Stimulated activated CD4-positive, alpha-beta T cell treated with anti-CD3 and anti-CD28 coated beads, Interleukin-2, amount 100 ng/mL, for 4 hours (primary cell): Measurements from ENCODE around the gene CKAP2L.
"Not testable (repeated sequence)": the region's sequence is repeated elsewhere in the genome, so short reads cannot be mapped to it uniquely, and the experiment has no call there.

ENCODE experiments used
- DNase-seq: peaks from one replicate; pipeline ENCODE4 v3.0.0-alpha.2; 2020; ENCODE audit warnings: low read depth

CKAP2L gene

DNA sequence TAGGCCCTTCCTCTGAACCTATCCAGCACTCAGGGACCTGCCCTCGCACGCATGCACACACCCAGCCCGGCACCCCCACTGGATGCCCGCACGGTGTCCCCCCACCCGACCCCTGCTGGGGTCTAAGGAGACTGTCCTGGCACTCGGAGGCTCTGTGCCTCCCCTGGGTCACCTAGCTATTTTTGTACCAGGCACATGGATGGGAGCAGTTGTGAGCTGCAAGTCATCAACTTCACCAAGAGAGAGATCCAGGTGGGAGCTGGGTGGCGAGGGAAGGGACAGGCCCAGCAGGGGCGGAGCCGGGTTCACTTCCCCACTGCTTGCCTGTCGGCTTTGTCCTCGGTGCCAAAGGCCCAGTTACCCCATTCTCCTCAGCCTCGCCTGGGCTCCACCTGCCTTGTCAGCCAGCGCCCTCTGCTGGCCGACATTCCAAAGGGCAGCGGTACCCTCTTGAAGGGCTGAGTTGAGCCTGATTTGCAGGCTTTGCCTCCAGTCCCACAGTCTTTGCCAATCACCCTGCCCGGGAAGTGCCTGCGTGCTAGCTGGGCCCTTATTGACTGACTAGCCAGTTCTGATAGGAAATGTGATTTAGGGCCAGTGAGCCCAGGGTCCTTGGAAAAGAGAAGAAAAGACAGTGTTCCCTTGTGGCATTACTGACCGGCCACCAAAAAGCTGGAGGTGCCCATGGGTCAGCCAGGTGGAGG, 37.8 kb downstream of the CKAP2L start:
- peak; percentile 80 for DNase-seq

DNA sequence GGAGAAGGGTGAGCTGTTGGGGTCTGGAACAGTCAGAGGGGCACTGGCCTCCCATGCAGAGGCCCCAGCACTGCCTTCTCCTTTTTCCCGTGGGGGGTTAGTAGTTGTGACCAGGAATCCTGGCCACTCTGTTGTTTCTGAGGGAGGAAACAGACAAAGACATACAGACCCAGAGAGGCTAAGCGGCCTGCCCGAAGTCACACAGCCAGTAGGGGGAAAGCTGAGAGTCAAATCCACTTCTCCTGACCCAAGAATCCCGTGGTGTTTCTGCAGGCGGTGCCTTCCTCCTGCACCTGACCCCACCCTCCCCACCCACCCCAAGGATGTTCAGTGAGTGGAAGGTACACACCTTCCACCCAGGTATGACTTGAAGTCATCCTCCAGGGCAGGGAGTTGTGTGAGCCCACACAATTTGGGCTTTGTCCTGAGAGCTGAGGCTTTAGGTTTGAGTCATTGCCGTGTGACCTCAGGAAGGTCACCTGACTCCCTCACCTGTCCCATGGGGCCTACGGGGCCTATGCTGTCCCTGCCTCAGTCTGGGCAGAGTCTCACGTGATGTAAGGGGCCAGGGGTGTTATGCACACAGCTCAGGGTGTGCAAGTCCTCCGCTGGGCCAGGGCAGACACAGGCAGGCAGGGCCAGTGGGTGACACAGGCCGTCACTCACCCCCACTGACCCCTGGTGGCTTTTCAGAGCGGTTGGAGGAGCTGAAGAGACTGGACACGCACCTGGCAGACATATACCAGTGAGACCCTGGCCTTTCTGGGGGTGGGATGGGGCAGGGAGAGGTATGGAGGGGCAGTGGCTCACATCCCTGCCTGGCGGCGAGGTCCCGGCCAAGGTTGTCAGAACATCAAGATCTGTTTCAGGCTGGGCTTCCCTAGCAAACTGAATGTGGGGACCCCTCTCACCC, 38.6 kb downstream of the CKAP2L start:
- DNase-seq, result no peak

DNA sequence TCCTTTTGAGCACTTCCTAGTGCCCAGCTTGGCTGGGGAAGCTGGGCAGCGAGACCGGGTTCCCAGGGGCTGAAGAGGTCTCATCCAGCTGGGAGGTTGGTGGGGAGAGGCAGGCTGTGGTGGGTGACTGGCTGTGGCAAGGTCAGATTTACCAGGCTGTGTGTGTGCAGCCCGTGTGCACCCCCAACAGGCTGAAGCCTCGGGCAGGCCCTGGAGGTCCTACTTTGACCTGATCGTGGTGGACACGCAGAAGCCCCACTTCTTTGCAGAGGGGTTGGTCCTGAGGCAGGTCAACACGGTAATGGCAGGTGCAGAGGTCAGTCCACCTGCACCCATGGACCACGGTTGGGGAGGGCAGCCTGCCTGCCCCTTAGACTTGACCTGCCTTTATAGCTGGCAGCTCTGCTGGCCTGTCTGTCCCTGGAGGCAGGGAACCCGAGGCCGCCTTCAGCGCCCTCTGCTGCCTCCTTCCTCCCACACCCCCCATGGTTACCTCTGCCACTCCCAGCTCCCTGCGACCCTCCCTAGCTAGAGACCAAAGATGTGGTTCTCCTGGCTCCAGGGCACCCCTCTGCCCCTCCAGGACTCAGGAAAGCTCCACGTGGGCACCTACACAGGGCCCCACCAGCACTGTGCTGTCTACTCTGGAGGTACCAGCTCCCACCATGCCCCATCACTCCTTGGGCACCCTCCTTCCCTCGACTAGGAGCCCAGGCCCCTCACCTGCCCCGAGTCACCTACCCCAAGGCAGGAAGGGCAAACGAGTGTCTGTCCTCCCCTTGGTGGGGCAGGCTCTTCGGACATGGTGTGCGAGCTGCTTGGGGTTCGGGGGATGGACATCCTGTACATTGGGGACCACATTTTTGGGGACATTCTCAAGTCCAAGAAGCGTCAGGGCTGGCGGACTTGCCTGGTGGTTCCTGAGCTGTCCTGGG, 39.6 kb downstream of the CKAP2L start:
- DNase-seq, result no peak

DNA sequence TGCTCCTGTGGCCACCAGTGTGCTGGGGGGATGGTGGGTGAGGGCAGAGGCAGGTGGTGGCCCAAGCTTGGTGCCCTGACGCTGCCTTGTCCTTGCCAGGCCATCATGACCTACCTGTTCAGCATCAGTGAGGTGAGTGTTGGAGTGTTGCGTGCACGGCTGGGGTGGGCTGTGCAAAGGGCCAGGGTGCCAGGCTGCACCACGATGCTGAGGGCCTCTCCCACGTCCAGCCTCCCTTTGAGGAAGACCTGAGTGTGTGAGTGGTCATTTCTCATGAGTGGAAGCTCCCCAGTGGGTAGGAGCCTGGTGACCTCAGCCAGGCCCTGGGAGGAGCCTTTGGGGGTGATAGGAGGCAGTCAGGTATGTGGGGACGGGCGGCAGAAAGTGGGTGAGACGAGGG, 40.4 kb downstream of the CKAP2L start:
- DNase-seq, result no peak

DNA sequence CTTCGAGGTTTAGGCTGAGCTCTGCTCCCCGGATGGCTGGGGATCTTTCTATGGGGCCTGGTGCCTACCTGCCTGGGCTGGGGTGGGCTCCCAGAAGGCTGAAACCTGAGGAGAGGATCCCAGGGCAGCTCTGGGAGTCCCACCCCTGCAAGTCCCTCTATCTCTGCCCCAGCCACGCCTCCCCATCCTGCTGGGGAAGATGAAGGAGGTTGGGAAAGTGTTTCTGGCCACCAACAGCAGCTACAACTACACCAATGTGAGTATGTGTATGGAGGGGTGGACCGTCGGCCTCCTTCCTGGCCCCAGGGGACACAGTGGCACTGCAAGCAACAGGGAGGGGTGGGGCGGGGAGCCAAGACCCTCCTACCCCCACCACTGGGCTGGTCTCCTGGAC, 40.9 kb downstream of the CKAP2L start:
- DNase-seq, result no peak

DNA sequence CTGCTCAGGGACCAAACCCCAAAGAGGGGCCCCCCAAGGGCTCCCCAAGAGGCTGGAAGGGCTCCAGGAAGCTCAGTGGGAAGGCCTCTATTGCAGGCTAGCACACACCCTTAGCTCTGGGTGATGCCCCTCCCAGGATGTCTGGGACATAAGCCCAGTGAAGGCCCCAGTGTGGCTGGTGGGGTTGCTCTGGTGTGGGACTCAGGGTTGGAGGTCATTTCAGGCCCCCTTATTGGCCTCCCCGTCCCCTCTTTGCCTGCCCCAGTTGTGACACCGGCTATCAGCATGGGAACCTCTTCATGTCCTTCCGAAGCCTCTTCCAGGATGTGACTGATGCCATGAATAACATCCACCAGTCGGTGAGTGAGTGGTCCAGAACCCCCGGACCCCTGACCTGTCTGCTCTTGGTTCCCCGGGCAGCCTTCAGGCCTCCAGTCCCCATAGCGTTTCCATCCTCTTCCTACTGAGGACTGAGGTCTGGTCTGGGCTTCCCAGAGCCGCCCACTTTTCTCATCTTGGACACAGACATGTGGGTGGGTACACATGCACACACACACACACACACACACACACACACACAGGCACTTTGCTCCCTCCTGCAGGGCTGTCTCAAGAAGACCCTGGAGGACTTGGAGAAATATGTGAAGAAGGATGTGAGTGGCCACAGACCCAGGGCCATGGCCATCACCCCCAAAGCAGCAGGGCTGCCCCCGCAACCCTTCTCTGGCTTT, 41.4 kb downstream of the CKAP2L start:
- no peak for DNase-seq

DNA sequence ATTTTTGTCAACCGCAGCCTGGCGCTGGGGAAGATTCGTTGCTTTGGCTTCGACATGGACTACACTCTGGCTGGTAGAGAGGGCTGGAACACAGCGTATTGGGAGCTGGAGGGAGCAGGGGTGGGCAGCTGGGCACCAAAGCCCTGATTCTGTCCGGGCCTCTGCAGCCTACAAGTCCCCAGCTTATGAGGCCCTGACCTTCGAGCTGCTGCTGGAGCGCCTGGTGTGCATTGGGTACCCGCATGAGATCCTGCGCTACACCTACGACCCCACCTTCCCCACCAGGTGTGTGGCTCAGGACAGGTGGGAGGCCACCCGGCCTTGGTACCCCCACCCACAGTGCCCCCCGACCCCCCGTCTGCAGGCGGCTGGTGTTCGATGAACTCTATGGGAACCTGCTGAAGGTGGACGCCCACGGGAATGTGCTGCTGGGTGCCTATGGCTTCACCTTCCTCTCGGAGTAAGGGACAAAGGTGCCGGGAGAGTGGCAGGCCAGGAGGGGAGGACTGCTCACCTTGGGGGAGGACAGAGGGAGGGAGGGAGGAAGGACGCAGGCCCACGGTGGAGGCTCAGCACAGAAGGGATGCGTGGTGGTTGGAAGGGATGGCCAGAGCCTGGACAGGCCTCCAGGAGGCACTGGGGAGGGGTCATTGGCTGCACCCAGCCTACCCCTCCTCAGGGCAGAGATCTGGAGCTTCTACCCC, 42.4 kb downstream of the CKAP2L start:
- no peak for DNase-seq

DNA sequence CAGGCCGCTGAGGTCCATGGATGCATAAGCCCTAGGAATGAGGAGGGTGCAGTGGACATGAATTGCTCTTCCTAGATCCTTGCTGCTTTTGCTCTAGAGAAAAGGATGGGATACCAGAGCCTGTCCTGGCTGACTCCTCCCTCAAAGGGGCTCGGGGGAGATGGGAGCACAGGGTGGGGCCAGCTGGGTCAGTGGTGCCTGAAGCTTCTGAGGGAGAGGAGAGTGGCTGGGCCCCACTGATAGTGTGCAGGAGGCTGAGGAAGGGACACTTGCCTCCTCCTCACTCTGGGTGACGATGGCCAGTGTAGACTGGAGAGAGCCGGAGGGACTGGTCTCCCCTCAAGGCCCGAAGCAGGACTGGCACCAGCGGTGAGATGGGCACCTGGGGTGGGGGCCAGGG, 43.6 kb downstream of the CKAP2L start, which contains the start of gene NT5DC4:
Gene NT5DC4 (plus strand): TSS at position 236 of the 400 bp plus-strand sequence. CDS start 60 bp downstream, at position 296.
- no peak for DNase-seq

DNA sequence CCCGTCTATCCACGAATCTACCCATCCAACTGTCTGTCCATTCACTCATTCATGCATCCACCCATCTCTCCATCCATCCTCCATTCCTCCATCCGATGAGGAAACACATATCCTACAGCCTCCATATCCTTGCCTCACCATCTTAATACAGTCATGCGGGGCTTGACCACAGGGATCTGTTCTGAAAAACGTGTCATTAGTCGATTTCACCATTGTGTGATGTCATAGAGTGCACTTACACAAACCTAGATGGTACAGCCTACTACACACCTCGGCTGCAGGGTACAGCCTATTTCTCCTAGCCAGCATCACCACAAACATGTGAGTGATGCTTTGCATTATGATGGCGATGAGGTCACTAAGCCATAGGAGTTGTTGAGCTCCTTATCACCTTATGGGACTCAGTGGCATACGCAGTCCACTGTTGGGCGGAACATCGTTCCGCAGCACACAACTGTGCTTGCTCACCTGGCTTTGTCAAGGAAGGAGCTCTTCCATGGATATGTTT, 45.5 kb downstream of the CKAP2L start:
- DNase-seq, result no peak

DNA sequence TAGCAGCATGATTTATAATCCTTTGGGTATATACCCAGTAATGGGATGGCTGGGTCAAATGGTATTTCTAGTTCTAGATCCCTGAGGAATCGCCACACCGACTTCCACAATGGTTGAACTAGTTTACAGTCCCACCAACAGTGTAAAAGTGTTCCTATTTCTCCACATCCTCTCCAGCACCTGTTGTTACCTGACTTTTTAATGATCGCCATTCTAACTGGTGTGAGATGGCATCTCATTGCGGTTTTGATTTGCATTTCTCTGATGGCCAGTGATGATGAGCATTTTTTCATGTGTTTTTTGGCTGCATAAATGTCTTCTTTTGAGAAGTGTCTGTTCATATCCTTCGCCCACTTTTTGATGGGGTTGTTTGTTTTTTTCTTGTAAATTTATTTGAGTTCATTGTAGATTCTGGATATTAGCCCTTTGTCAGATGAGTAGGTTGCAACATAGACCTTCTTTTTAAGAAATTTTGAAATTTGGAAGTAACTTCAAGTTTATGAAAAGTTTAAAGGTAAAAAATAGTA, 47.5 kb downstream of the CKAP2L start:
- DNase-seq, result not testable (repeated sequence)

DNA sequence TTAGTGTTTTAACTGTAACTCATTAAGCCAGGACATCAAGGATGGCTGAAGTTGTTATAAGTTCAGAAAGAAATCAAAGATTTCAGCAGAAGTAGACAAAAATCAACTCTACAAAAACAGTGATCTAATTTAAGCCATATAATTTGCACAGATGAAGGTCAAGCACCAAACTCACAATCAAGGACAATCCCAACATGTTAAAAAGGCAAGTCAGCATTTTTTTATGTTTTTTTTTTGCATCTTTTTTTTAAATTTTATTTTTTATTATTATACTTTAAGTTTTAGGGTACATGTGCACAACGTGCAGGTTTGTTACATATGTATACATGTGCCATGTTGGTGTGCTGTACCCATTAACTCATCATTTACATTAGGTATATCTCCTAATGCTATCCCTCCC, 48.3 kb downstream of the CKAP2L start:
- DNase-seq, result not testable (repeated sequence)

DNA sequence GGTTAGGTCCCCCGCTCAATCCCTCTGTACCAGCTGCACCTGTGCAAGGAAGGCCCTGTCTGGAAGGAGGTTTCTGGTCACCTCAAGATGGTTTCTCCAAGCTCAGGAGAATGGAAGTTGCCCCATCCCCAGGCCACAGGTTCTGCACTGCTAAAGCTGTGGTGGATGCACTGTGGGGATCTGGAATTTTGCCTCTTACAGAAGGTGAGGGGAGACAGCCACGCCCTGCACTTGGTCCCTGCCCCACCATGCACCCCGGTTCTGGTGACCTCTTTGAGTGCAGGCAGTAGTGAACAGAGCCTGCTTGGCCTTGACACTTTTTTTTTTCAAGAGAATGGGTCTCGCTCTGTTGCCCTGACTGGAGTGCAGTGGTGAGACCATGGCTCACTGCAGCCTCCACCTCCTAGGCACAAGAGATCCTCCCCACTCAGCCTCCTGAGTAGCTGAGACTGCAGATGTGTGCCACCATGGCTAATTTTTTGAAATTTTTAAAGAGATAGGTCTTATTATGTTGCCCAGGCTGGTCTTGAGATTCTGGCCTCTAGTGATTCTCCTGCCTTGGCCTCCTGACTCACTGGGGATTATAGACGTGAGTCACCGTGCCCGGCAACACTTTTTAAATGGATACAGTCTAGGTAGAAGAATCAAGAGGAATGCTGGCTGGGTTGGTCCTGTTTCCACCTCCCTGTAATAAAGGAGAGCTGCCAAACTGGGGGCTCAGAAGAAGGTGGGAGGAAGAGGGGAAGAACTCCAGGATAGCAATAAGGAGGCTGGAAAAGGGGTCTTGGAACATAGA, 49.4 kb downstream of the CKAP2L start:
- no peak for DNase-seq

DNA sequence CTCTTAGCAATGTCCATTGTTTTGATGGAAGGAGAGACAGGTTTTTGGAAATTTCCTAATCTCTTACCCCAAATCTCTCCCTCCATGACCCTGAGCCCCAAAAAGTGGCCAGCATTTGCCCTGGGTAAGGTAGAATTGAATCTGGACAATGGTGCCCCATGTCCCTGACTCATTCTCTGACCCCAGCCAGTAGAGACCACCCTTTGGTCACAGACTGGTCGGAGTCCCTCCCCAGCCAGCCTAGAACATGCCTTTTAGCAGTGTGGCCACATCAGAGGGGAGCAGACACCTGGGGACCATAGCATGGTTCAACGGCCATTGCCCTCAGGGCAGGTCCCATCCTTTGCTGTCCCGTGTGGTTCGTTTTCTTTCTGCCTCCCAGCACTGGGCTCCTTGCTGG, 50.1 kb downstream of the CKAP2L start:
- no peak for DNase-seq

DNA sequence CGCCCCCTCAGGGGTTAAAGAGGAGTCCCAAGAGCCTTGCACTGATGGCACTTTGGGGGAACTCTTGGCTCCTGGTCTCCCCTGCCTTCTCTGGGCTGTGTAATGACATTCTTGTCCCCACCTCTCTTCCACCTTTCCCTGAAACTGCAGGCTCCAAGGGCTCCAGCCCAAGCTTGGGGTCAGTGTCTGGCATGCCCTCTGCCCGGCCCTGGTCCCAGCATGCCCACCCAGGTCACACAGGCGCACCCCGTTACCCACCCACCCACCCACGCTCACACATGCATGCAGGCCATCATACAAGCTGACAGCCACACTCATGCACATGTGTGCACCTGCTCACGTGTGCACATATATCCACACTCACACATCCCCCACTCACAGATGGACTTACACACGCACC, 50.5 kb downstream of the CKAP2L start:
- DNase-seq, result no peak

DNA sequence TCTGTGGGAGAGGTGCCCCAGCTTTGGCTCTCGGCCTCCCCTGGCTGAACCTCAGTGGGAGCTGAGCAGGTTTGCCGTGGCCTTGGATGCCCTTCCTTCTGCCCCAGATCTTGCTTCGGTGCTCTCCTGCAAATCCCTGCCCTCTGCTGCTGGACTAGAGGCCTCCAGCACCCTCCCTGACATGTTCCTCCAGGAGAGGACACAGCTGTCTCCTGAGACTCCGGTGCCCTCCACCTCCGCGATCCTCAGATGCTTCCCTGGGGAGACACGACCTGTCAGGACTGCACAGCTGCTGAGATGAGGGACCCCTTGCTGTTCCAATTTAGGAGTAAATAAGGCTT, 50.9 kb downstream of the CKAP2L start:
- no peak for DNase-seq

DNA sequence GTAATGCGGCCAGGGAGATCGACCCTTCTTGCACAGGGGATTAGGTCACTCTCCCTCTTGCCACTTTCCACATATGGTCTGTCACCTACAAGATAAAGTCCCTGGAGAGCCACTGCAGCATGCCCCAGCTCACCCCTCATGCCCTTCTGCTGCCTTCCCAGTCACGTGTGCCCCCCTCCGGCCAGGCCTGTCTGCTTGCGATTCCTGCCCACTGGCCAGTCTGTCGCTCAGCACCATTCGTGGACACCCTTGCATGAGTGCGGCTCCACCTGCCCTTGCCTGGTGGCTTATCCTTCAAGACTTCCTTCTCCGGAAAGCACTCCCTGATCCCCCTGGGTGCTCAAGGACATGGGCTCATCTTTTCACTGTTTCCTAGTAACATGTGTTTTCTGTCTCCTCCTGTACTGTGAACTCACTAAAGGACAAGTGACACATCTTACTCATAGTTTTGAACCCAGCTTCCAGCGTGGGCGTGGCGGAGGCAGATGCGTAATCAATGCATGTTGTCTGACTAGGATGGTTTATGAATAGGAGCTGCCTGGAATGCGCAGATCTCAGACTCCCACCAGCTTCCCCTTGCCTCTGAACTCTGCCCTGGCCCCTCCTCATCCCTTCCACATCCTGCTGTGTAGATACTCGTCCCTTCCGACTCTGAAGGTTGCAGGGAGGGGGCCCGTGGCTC, 51.4 kb downstream of the CKAP2L start:
- peak; percentile 31 for DNase-seq

DNA sequence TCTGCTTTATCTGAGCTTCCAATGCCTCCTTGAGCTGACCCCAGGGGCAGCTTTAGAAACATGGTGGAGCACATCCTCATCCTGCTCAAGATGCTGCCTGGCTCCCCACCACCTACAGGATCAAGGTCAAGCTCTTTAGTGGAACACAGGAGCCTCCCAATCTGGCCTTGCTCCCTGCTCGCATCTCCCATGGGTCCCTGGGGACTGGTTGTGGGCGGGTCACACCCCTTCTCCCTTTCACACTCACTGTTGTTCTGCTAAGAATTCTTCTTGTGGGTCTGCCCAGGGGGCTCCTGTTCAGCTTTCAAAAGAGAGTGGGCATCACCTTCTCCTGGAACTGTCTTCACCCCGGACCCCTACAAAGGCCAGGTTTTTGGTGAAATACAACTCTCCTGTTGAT, 51.9 kb downstream of the CKAP2L start:
- no peak for DNase-seq

DNA sequence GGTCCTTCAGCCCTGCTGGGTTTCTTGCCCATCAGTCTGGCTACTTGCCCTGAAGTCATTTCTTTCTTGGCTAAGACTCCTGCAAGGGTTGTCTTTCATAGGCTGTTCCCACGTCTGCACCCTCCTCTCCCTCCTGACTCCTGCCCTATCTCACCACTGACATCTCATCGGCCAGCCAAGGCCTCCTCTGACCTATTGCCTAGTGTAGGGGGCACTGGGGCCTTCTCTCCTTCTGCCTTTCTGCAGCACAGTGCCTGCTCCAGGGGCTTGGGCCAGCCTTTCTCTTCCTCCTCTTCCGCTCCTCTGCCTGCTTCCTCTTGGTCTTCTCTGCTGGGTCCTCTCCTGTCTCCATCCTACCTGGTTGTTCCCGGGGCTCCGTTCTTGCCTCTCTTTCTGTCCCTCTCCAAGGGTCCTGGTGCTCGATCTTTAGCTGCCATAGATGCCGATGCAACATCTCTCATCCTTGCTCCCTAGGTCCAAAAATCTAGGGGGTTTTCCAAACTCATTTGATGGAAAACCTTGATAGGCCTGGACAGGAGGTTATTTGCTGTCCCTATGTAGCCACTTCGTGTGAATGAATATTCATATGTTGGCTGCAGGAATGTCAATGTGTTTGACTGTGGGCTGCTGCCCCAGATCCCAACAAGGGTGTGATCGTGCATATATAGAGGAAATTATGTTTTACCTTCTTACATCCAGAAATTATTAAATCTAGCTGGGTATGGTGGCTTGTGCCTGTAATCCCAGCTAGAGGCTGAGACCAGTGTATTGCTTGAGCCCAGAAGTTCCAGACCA, 53.3 kb downstream of the CKAP2L start:
- no peak for DNase-seq
